Measurements from ENCODE around the gene ADAM33. TPM values are rescaled to one million over a fixed set of nuclear protein-coding genes. Genes with fewer than 3 reads are reported as not detected.

Gene ADAM33
- total and polyA plus RNA-seq, 2 donors (not counting 1 experiment from before 2014, with no cell fraction given), result not detected

DNA sequence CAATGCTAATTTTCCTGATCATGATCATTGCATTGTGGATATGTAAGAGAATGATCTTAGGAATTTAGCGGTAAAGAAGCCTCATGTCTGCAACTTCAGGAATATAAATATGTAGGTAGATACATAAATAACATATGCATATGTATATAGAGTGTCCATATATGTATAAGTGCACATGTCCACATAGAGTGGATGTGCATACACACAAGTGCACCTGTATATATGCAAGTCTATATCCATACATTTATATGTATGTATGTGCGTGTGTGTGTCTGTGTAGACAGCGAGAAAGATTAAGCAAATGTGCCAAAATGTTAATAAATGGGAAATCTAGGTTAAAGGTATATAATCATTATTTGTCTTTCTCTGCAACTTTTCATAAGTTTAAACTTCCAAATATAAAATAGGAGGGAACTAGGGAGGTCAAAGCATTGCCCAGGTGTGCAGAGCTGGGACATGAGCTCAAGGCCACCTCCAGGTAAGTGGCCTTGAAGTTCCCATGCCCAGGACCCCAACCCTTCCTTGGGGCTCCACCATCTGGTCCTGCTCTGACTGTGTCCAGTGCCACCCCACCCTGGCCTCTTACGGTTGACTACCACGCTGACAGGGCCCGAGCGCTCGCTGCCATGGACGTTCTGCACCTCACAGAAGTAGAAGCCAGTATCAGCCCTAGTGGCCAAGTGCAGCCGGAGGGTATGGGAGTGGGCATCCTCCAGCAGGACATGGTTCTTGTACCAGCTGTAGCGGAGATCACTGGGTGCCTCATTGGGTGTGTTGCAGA is 21.0 kb upstream of the ADAM33 start:
- TF ChIP-seq EZH2 (IDR thresholded peaks at IDR 0.05; ENCODE audit: borderline replicate concordance, insufficient read depth, low read depth, low read length, poor library complexity, severe bottlenecking), result no peak
- TF ChIP-seq, protein P1, sequence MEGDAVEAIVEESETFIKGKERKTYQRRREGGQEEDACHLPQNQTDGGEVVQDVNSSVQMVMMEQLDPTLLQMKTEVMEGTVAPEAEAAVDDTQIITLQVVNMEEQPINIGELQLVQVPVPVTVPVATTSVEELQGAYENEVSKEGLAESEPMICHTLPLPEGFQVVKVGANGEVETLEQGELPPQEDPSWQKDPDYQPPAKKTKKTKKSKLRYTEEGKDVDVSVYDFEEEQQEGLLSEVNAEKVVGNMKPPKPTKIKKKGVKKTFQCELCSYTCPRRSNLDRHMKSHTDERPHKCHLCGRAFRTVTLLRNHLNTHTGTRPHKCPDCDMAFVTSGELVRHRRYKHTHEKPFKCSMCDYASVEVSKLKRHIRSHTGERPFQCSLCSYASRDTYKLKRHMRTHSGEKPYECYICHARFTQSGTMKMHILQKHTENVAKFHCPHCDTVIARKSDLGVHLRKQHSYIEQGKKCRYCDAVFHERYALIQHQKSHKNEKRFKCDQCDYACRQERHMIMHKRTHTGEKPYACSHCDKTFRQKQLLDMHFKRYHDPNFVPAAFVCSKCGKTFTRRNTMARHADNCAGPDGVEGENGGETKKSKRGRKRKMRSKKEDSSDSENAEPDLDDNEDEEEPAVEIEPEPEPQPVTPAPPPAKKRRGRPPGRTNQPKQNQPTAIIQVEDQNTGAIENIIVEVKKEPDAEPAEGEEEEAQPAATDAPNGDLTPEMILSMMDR (IDR thresholded peaks at IDR 0.05), result no peak
- no peaks in the 10 kb centered on the region for H3K4me1 ChIP-seq (ENCODE audit: control insufficient read depth in 2 of 2, insufficient read depth in 2 of 2, low read length in 2 of 2)
- POLR2A ChIA-PET, result no interaction called here
- 92% methylated on average over 8 of the region's 11 CpGs for WGBS (ENCODE audit: insufficient coverage)
- H3K4me2 ChIP-seq (replicated peaks; ENCODE audit: low read depth, low read length, poor library complexity, severe bottlenecking), result no peak overlapping the region
- H3K27me3 Mint-ChIP-seq, result peaks cover 6% of the 10 kb centered on the region
- H4K20me1 ChIP-seq (ENCODE audit: control insufficient read depth, insufficient read depth, low read length, poor library complexity, severe bottlenecking), result no peaks in the 10 kb centered on the region
- H2AFZ ChIP-seq (ENCODE audit: insufficient read depth, low read depth, low read length, poor library complexity, severe bottlenecking), result no peak overlapping the region
- H3K4me1 Mint-ChIP-seq, result no peaks in the 10 kb centered on the region
- no peak overlapping the region for H3K9ac ChIP-seq (ENCODE audit: low read length)
- H3K27ac ChIP-seq (ENCODE audit: low read length in 2 of 2), result no peak overlapping the region
- H3K4me3 Mint-ChIP-seq, result no peak overlapping the region
- H3K4me3 ChIP-seq (ENCODE audit: control extremely low read depth in 1 of 5, extremely low read depth in 1 of 5, insufficient read depth in 1 of 5, low read depth in 2 of 5, low read length in 4 of 5), result no peak overlapping the region
- no peaks in the 10 kb centered on the region for H3K79me2 ChIP-seq (ENCODE audit: control insufficient read depth, insufficient read depth, low read length)
- H3K36me3 ChIP-seq (replicated peaks in 1 of 2; ENCODE audit: control extremely low read depth in 1 of 2, control insufficient read depth in 1 of 2, extremely low read depth in 1 of 2, insufficient read depth in 2 of 2, low read length in 1 of 2), result no peaks in the 10 kb centered on the region
- peaks cover 0 to 3% (median 0%) of the 10 kb centered on the region in 4 experiments for H3K27me3 ChIP-seq (replicated peaks in 1 of 4; ENCODE audit: control extremely low read depth in 1 of 4, control insufficient read depth in 3 of 4, insufficient read depth in 4 of 4, low read length in 3 of 4)
- H3K9me3 Mint-ChIP-seq (ENCODE audit: insufficient read depth), result no peaks in the 10 kb centered on the region
- no peak overlapping the region for H3K27ac Mint-ChIP-seq
- H3K9me3 ChIP-seq (ENCODE audit: control extremely low read depth in 1 of 3, control insufficient read depth in 2 of 3, insufficient read depth in 1 of 3, low read length in 2 of 3), result no peaks in the 10 kb centered on the region
- DNase-seq (no peak), ATAC-seq (ENCODE audit: low read depth) (no peak)
- intact Hi-C loops (cut with micrococcal nuclease), result no loop called here
- CTCF ChIA-PET, result interaction anchor here (0.9 kb wide), 1 partner anchor 8 kb away, joined by 3 read pairs; no protein-coding TSS in a partner anchor

Measured in B cell (primary cell).